Measurements from ENCODE around the gene NGEF.

NGEF gene

DNA sequence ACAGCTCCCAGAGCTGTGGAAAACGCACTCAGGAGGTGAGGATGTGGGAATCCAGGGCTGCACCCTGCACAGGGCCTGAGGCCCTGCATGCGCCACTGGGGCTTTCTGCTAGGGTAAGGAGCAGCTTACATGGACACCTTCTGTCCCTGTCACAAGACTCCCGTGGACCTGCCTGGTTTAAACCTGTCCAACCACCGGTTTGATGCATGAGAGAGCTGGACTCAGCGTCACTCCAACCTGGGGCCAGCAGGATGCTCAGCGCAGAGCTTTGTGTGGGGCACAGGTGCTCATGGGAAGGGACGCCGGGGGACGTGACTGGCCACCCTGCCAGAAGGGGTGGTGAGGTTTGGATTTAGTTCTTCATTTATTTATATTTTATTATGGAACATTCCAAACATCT is 118.8 kb downstream of the NGEF start:
- DNase-seq = no peak

DNA sequence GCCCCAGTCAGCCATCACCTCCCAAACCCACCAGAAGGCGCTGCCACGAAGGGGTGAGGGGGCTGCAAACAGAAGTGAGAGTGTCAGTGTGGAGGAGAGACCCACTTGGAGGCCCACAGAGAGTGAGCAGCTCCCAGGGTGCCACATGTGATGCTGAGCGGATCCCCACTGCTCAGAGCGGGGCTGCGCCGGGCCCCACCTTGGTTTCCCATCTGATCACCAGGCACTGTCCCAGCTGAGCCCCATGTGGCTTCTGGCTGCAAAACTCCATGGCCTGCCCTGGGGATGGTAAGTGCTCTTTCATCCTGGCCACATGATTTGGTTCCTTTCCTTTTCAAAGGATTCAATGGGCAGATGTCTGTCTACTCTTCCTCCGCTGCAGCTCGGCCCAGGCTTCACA is 119.2 kb downstream of the NGEF start:
- no peak for DNase-seq

DNA sequence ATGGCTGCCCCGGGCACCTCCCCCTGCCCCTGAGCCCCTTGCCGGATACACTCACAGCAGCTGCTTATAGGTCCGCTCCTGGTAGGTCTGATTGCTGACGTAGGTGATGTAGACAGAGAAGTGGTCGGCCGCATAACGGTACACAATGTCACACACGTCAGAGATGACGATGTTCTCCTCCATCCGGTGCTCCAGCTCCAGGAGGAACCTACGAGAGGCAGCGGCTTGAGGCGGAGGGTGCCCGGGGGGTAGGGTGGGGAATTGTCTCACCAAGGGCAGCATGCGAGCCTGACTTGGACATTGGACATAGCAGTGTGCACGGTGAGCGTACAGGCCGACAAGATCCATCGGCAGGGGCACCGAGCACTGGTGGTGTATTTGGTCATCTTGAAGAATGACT is 120.2 kb downstream of the NGEF start:
- DNase-seq = no peak

DNA sequence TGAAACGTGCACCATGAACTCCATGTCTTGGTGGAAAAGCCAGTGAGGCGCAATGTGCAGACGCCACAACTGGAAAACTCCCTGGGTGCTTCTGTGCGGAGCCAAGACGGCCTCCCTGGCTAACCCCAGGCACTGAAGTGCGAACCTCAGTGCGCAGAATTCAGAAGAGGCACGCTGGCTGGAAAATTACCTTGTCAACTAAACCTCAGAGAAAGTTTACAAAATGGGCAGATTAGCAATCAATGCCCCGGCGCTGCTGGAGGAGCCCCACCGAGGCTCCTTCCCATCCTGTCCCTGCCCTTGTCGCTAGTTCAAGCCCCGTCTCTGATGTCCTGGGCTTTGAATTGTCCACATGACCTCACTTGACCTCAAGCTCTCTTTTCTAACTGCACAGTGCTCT is 120.8 kb downstream of the NGEF start:
- no peak for DNase-seq

DNA sequence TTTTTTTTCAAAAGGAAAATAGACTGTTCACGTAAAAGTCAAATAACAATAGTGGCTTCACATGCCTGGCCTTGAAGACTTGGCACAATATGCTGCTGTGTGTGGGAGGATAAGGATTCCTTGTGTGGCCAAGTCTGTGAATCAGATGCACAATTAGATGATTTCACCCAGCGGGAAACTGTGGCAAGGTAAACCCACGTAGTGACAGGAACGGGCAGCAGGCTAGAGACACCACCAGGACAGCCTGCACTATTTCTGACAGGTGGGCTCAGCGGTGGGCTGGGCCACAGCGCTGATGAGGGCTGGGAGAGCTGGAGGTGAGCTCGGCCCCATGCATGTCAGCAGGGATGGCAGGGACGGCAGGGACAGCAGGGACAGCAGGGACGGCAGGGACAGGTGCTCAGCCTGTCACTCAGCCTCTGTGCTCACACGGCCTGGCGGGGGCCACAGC is 121.4 kb downstream of the NGEF start:
- no peak for DNase-seq

GRCh38 chr2:232890896-232891601 is 122.0 kb downstream of the NGEF start:
- peak; percentile 76 for DNase-seq

- no peak for DNase-seq
Observed at GRCh38 chr2:232890536-232890895, 122.5 kb downstream of the NGEF start.

GRCh38 chr2:232889876-232890401 is 123.1 kb downstream of the NGEF start:
- DNase-seq = no peak

DNA sequence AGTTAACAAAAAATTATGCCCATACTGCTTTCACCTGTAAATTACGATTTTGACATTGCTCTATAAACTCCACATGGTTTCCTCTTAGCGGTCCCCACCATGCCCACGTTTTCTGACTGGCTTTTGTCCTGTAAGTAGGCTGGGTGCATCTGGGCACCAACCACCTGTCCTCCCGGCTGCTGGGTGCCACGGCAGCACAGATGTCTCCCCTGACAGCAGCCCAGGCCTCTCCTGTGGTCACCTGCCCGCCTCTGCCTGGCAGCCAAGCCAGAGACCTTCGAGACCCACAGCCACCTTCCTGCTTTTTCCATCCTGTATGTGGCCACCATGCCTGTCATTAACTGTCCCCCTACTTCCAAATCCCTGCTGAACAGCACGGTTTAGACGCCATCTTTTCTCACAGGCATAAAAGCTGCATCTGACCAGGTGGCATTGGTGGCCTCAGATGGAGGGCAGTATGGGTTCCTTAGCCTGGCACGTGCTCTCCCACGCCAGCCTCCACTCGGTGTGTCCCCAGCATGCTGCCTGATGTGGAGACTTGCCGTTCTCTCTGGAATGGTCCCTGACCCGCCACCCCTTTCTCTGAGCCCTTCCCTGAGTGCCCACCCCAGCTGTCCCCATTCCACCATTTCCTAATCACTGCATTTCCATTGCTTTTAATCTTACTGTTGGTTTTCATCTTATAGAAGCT is 124.1 kb downstream of the NGEF start:
- no peak for DNase-seq

GRCh38 chr2:232888099-232888836 is 124.8 kb downstream of the NGEF start:
- DNase-seq = no peak

DNA sequence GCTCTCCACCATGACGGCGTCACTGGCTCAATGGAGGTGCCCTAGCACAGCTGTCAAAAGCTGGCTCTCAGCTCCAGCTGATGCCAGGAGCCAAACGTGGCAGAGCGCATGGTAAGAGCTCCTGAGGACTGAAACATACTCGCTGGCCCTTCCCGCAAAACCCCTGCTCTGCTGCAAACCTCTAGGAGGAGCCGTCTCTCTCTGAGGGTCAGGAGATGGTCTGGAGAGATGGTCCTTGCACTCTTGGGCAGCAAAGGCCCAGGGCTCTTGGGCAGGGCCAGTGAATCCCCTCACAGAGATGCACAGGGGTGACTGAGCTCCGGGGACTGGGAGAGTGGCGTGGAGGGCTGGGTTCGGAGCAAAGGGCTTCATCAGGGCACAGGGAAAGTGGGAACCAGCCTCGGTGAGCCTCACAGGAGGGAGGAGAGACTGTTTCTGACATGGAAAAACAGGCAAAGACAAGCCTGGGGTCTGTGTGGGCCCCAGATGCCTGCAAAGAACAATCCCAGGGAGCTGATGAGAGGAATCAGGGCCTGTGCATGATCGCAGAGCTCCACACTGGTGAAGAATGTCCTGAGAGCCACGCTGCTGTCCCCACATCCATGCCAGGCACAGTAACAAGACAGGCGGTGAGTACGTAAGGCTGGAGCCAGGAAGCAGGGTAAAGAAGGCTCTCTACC is 125.7 kb downstream of the NGEF start:
- no peak for DNase-seq

DNA sequence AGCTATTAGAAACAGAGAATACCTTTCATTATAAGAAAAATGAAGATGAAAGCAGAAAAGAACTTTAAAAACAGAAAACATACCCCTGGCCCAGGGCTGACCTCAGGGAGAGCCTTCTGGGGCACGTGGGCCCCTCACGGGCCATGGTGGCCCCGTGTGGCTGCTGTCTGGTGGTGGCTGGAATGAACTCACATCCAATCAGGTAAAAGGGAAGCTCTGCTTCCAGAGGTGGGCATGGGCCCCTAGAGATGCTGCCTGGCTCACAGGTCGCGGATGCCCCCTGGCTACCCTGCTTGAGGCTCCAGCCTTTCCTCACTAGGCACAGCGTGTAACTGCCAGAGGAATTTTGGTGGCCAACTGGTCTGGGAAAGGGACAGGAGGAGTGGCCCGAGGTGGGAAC is 126.4 kb downstream of the NGEF start:
- no peak for DNase-seq

DNA sequence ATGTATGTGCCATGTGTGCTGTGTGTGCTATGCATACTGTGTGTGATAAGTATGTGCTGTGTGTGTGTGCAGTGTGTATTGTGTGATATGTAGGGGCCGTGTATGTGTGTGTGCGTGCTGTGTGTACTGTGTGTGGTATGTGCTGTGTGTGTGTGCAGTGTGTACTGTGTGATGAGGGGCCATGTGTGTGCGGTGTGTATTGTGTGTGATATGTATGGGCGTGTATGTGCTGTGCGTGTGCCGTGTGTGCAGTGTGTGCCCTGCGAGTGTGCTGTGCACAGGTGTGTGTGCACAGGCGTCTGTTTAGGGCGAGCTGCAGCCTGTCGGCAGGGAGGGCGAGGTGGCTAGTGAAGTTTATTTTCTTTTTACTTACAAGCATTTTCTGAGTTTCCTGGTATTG is 126.9 kb downstream of the NGEF start:
- DNase-seq = no peak

GRCh38 chr2:232885264-232885961 is 127.6 kb downstream of the NGEF start:
- no peak for DNase-seq

GRCh38 chr2:232884549-232885263 is 128.3 kb downstream of the NGEF start:
- no peak for DNase-seq

- DNase-seq = no peak
Observed at GRCh38 chr2:232884001-232884421, 129.0 kb downstream of the NGEF start.

DNA sequence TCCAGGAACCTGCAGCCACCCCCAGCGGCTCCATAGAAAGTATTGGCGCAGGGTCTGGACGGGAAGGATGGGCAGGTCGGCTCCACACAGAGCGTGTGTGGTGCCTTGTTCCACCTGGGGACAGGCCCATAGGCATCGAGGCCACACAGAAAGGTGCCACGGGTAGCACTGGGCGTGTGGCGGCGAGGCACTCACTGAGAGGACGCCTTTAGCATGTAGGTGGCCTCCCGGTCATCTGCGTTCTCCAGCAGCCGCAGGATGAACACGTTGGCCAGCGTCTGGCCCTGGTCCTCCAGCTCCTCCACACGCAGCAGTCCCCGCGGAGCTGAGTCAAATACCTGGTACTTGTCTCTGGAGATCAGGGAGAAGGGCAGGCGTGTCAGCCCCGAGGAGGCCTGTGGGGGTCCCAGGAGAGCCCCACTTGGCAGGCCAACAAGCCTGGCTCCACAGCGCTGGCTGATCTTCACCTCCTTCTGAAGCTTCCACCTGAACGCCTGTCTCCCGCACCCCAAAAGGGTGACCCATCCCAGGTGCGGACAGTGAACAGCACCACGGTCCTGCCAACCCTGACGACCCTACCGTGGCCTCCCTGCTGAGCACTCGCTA is 129.8 kb downstream of the NGEF start:
- no peak for DNase-seq

GRCh38 chr2:232882505-232883115 is 130.4 kb downstream of the NGEF start:
- DNase-seq = no peak

- DNase-seq = no peak
Observed at GRCh38 chr2:232882085-232882484, 131.0 kb downstream of the NGEF start.

DNA sequence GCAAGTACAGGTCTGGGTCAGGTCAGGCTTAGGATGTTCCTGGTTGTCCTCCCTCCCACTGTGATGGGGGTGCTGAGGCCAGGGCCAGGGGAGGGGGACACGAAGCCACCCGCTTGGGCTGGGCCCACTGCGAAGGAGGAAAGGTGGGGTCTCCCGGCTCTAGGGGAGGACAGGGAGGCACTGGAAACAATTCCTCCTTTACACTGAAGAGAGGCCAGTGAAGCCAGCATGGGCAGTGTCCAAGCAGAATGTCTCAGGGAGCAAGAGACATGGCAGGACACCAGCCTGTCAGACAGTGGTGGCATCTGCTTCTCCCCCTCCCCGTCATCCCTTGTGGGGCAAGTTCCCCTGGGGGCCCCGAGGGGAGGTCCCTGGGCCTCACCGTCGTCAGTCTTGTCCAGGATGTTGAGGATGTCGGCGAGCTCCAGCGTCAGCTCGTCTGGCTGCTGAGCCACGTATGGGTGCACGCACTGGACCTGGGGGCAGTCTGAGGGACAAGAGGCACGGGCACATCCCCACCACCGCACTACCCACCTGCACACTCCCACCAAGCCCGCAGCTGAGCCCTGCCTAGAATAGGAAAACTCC is 132.2 kb downstream of the NGEF start:
- no peak for DNase-seq
